Hepatic stellate cell (primary cell): ENCODE measurements around the gene RABEP1.

Source experiments
- DNase-seq: peaks from one replicate; pipeline ENCODE4 v3.0.0; 2011; ENCODE audit warnings: low spot score

Gene RABEP1

GRCh38 chr17:5364156-5364555, 82.1 kb downstream of the RABEP1 start:
- peak; percentile 17 for DNase-seq

GRCh38 chr17:5364696-5365095, 82.6 kb downstream of the RABEP1 start:
- DNase-seq = no peak

GRCh38 chr17:5365831-5366230, 83.7 kb downstream of the RABEP1 start:
- no peak for DNase-seq

GRCh38 chr17:5370411-5370810, 88.3 kb downstream of the RABEP1 start:
- no peak for DNase-seq

- DNase-seq = no peak
Measured at GRCh38 chr17:5373112-5373511, 91.0 kb downstream of the RABEP1 start.

- no peak for DNase-seq
Measured at GRCh38 chr17:5378566-5379207, 96.6 kb downstream of the RABEP1 start.

GRCh38 chr17:5379351-5380107, 97.4 kb downstream of the RABEP1 start:
- DNase-seq = no peak

GRCh38 chr17:5380491-5381135, 98.5 kb downstream of the RABEP1 start:
- no peak for DNase-seq

- DNase-seq = no peak
Measured at GRCh38 chr17:5381542-5381941, 99.5 kb downstream of the RABEP1 start.

- no peak for DNase-seq
Measured at GRCh38 chr17:5391678-5392077, 109.6 kb downstream of the RABEP1 start.

- DNase-seq = no peak
Measured at GRCh38 chr17:5396612-5397011, 114.5 kb downstream of the RABEP1 start.

GRCh38 chr17:5399767-5400166, 117.7 kb downstream of the RABEP1 start:
- no peak for DNase-seq

- no peak for DNase-seq
Measured at GRCh38 chr17:5405400-5405799, 123.3 kb downstream of the RABEP1 start.

GRCh38 chr17:5408186-5408585, 126.1 kb downstream of the RABEP1 start:
- DNase-seq = no peak

GRCh38 chr17:5410594-5411272, 128.6 kb downstream of the RABEP1 start:
- no peak for DNase-seq

- DNase-seq = no peak
Measured at GRCh38 chr17:5413682-5414081, 131.6 kb downstream of the RABEP1 start.

GRCh38 chr17:5416901-5417300, 134.8 kb downstream of the RABEP1 start:
- no peak for DNase-seq

GRCh38 chr17:5418858-5419355, 136.8 kb downstream of the RABEP1 start:
- no peak for DNase-seq

- peak; percentile 99 for DNase-seq
Measured at GRCh38 chr17:5419356-5419958, 137.4 kb downstream of the RABEP1 start, which contains the start of gene NUP88. Gene NUP88 (minus strand): TSS chr17:5419662. CDS start chr17:5419650, 12 bp downstream.

GRCh38 chr17:5419959-5420653, 138.0 kb downstream of the RABEP1 start, which contains the start of gene RPAIN:
Gene RPAIN (plus strand): TSS chr17:5420182. CDS start chr17:5420211, 29 bp downstream.
- DNase-seq = peak; percentile 85

- DNase-seq = peak; percentile 74
Measured at GRCh38 chr17:5422505-5422904, 140.4 kb downstream of the RABEP1 start.
